ENCODE data around the gene GJC1.

GJC1 gene

GRCh38 chr17:44774271-44775135 lies 55.6 kb downstream of the GJC1 start:
- peak; percentile 84 for DNase-seq (ENCODE audit: low read depth)
- H3K4me3 ChIP-seq (ENCODE audit: low read length): peak overlapping the region; percentile 59
- peak; percentile 98 for TF ChIP-seq CTCF (IDR thresholded peaks at IDR 0.05; ENCODE audit: insufficient read depth, low read depth, low read length, missing control alignments)

DNA sequence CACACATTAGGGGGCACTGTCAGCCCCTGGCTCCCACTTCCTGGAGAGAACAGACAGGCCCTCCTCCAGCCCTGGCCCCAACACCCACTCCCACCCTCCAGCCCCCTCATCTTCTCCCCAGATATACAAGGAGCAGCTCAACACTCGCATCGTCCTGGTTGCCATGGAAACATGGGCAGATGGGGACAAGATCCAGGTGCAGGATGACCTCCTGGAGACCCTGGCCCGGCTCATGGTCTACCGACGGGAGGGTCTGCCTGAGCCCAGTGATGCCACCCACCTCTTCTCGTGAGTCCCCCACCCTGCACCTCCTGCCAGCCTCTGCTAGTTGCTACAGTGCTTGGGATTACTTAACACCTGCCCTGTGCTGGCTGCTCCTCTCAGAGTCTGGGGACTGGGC lies 56.9 kb downstream of the GJC1 start:
- no peak overlapping the region for H3K4me3 ChIP-seq (ENCODE audit: low read length)
- no peak for DNase-seq (ENCODE audit: low read depth)
- TF ChIP-seq CTCF (IDR thresholded peaks at IDR 0.05; ENCODE audit: insufficient read depth, low read depth, low read length, missing control alignments): no peak

- TF ChIP-seq CTCF (IDR thresholded peaks at IDR 0.05; ENCODE audit: insufficient read depth, low read depth, low read length, missing control alignments): no peak
- H3K4me3 ChIP-seq (ENCODE audit: low read length): no peak overlapping the region
- DNase-seq (ENCODE audit: low read depth): no peak
These were observed 57.6 kb downstream of the GJC1 start for GRCh38 chr17:44772308-44773045.

- no peak for TF ChIP-seq CTCF (IDR thresholded peaks at IDR 0.05; ENCODE audit: insufficient read depth, low read depth, low read length, missing control alignments)
- H3K4me3 ChIP-seq (ENCODE audit: low read length): no peak overlapping the region
- no peak for DNase-seq (ENCODE audit: low read depth)
These were observed 59.7 kb downstream of the GJC1 start for GRCh38 chr17:44770166-44770925.

DNA sequence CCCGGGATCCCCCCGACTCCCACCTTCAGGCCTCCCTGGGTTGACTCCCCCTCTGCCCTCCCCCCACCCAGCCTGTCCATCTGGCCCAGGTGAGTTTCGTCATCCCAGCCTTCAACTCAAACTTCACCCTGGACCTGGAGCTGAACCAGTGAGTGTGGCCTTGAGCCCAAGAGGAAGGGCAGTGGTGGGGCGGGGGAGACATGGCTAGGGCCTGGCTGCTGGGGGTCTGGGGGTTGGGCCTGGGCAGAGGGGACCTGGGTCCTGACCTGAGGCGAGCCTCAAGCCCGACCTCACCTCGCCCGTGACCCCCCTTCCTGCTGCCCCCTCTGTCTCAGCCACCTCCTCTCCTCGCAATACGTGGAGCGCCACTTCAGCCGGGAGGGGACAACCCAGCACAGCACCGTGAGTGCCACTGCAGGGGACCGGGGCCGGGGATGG lies 60.4 kb downstream of the GJC1 start:
- no peak overlapping the region for H3K4me3 ChIP-seq (ENCODE audit: low read length)
- DNase-seq (ENCODE audit: low read depth): no peak
- TF ChIP-seq CTCF (IDR thresholded peaks at IDR 0.05; ENCODE audit: insufficient read depth, low read depth, low read length, missing control alignments): no peak

GRCh38 chr17:44769230-44769629 lies 60.9 kb downstream of the GJC1 start:
- no peak for TF ChIP-seq CTCF (IDR thresholded peaks at IDR 0.05; ENCODE audit: insufficient read depth, low read depth, low read length, missing control alignments)
- no peak overlapping the region for H3K4me3 ChIP-seq (ENCODE audit: low read length)
- DNase-seq (ENCODE audit: low read depth): no peak

Data from epithelial cell of esophagus (primary cell).